OCI-LY3 (cell line): ENCODE measurements around the gene PSME4.

ENCODE experiments used
- H2AFZ ChIP-seq: fragments of 200-600, 300-600 bp; shearing (Covaris generic); 2 replicates; pipeline ENCODE4 v1.6.0; 2014; ENCODE audit warnings: antibody characterized with exemption, low read depth, low read length
- H3K27ac ChIP-seq: fragments of 200-600, 300-600 bp; sonication (generic); 2 replicates; pipeline ENCODE4 v1.5.1; 2014; ENCODE audit warnings: mild to moderate bottlenecking, low read length, moderate library complexity, mixed read lengths
- H3K27me3 ChIP-seq: fragments of 200-600, 300-600 bp; sonication (generic); 2 replicates; pipeline ENCODE4 v1.6.1; 2014; ENCODE audit warnings: low read depth, low read length, mixed read lengths
- H3K36me3 ChIP-seq: fragments of 200-600, 300-600 bp; sonication (generic); replicated peaks from 2 replicates; pipeline ENCODE3; 2014; ENCODE audit warnings: low read depth, low read length, mixed read lengths
- H3K4me1 ChIP-seq: fragments of 300-600, 200-600 bp; sonication (generic); 2 replicates; pipeline ENCODE4 v1.6.1; 2014; ENCODE audit warnings: low read length, mixed read lengths
- H3K4me2 ChIP-seq: fragments of 200-600, 300-600 bp; sonication (generic); 2 replicates; pipeline ENCODE4 v1.6.1; 2014; ENCODE audit warnings: low read length, mixed read lengths
- H3K4me3 ChIP-seq: fragments of 300-600, 200-600 bp; sonication (generic); 2 replicates; pipeline ENCODE4 v1.5.1; 2014; ENCODE audit warnings: antibody characterized with exemption, mild to moderate bottlenecking, low read length, moderate library complexity
- H3K79me2 ChIP-seq: fragments of 300-600, 200-600 bp; shearing (Covaris generic); 2 replicates; pipeline ENCODE4 v1.6.1; 2014; ENCODE audit warnings: mild to moderate bottlenecking, low read length, mixed read lengths
- H3K9ac ChIP-seq: fragments of 300-600, 200-600 bp; shearing (Covaris generic); 2 replicates; pipeline ENCODE4 v1.6.0; 2014; ENCODE audit warnings: mild to moderate bottlenecking, low read length, moderate library complexity
- H3K9me3 ChIP-seq: fragments of 200-600, 300-600 bp; shearing (Covaris generic); 2 replicates; pipeline ENCODE4 v1.6.1; 2014; ENCODE audit warnings: low read length, mixed read lengths; ENCODE audit not compliant: insufficient read depth
- H4K20me1 ChIP-seq: fragments of 200-600, 300-600 bp; sonication (generic); 2 replicates; pipeline ENCODE4 v1.6.1; 2016; ENCODE audit warnings: low read length, mixed read lengths; ENCODE audit not compliant: insufficient read depth
- EZH2phosphoT487 ChIP-seq: fragments of 200-600 bp; shearing (Covaris generic); IDR thresholded peaks from 2 replicates; pipeline ENCODE4 v1.6.1; 2018; ENCODE audit warnings: antibody characterized with exemption, mixed run types, low read depth
- TF ChIP-seq, protein P1 (sequence below): fragments of 200-600, 300-600 bp; sonication (generic); IDR thresholded peaks from 2 replicates; pipeline ENCODE4 v1.5.1; 2014; ENCODE audit warnings: antibody characterized with exemption, low read length, low read depth

Gene PSME4

DNA sequence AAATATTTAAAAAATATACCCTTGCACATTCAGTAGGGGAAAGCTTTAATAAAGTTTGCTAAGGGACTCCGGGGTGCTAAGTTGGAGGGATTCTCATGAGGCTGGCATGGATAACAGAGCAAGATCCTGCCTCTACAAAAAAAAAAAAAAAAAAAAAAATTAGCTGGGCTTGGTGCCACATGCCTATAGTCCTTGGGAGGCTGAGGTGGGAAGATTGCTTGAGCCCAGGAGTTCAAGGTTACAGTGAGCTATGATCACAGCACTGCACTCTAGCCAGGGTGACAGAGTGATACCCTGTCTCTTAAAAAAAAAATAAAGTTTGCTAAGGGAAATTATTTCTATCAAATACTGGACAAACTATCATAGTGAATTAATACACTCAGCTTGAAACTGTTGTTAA lies 93.7 kb downstream of the PSME4 start:
- Histone ChIP-seq H3K27ac (no peak overlapping the region), H3K36me3 (peaks cover 25% of the 10 kb centered on the region), H3K4me2 (no peak overlapping the region), H3K79me2 (no peaks in the 10 kb centered on the region), H3K27me3 (no peaks in the 10 kb centered on the region), H3K9ac (no peak overlapping the region), H3K4me1 (no peaks in the 10 kb centered on the region), H3K4me3 (no peak overlapping the region), H2AFZ (no peak overlapping the region), H4K20me1 (no peaks in the 10 kb centered on the region), H3K9me3 (no peaks in the 10 kb centered on the region)
- TF ChIP-seq, protein P1, sequence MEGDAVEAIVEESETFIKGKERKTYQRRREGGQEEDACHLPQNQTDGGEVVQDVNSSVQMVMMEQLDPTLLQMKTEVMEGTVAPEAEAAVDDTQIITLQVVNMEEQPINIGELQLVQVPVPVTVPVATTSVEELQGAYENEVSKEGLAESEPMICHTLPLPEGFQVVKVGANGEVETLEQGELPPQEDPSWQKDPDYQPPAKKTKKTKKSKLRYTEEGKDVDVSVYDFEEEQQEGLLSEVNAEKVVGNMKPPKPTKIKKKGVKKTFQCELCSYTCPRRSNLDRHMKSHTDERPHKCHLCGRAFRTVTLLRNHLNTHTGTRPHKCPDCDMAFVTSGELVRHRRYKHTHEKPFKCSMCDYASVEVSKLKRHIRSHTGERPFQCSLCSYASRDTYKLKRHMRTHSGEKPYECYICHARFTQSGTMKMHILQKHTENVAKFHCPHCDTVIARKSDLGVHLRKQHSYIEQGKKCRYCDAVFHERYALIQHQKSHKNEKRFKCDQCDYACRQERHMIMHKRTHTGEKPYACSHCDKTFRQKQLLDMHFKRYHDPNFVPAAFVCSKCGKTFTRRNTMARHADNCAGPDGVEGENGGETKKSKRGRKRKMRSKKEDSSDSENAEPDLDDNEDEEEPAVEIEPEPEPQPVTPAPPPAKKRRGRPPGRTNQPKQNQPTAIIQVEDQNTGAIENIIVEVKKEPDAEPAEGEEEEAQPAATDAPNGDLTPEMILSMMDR, result no peak
- no peak for TF ChIP-seq EZH2phosphoT487

DNA sequence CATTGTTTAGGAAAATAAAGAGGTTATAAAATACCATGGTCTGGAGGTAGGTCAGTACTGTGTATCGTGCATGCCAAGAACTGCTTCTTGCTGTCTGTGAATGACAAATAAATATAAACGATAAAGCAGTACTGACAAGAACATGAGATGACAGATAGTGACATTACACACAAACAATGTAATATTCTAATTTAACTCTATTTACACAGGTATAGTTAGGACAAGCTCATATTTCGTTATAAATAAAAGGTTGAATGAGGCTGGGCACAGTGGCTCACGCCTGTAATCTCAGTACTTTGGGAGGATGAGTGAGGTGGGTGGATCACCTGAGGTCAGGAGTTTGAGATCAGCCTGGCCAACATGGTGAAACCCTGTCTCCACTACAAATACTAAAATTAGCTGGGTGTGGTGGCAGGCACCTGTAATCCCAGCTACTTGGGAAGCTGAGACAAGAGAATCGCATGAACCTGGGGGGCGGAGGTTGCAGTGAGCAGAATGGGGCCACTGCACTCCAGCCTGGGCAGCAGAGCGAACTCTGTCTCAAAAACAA lies 96.3 kb downstream of the PSME4 start:
- Histone ChIP-seq H3K36me3 (peaks cover 21% of the 10 kb centered on the region), H3K9ac (no peak overlapping the region), H3K27ac (no peak overlapping the region)

DNA sequence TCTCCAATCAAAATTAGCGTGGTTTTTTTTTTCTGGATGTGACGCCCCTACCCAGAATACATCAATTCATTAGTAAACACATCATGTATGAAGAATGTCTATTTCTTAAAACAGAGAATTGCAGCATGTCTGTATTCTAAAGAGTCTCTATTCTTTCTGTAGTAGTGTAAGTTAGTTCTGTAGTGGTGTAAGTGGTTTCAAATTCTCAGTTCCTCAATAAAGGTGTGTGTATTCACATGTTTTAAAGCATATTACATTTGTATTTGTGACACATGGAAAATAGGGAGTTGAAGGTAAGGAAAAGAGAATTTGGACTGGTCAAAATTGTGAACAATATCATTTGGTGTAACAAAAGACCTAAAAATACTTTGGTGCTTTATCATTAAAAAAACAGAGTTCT lies 103.0 kb downstream of the PSME4 start:
- H3K4me2 ChIP-seq, result no peak overlapping the region
- H4K20me1 ChIP-seq, result no peaks in the 10 kb centered on the region
- peaks cover 6% of the 10 kb centered on the region for H3K4me1 ChIP-seq
- H3K79me2 ChIP-seq, result no peaks in the 10 kb centered on the region
- H3K27me3 ChIP-seq, result no peaks in the 10 kb centered on the region
- no peak overlapping the region for H3K4me3 ChIP-seq
- no peak overlapping the region for H3K27ac ChIP-seq
- no peak for TF ChIP-seq EZH2phosphoT487
- TF ChIP-seq, protein P1, result no peak
- H3K9me3 ChIP-seq, result no peaks in the 10 kb centered on the region
- H3K36me3 ChIP-seq, result peaks cover 33% of the 10 kb centered on the region
- no peak overlapping the region for H3K9ac ChIP-seq
- no peak overlapping the region for H2AFZ ChIP-seq

More for the DNA sequence above, 96.3 kb downstream of the PSME4 start:
- H3K27me3 ChIP-seq, result no peaks in the 10 kb centered on the region
- no peak overlapping the region for H3K4me3 ChIP-seq
- H2AFZ ChIP-seq, result no peak overlapping the region
- no peaks in the 10 kb centered on the region for H3K4me1 ChIP-seq
- H3K79me2 ChIP-seq, result no peaks in the 10 kb centered on the region
- H4K20me1 ChIP-seq, result no peaks in the 10 kb centered on the region
- no peak overlapping the region for H3K4me2 ChIP-seq
- no peaks in the 10 kb centered on the region for H3K9me3 ChIP-seq
- no peak for TF ChIP-seq EZH2phosphoT487
- TF ChIP-seq, protein P1, result no peak

DNA sequence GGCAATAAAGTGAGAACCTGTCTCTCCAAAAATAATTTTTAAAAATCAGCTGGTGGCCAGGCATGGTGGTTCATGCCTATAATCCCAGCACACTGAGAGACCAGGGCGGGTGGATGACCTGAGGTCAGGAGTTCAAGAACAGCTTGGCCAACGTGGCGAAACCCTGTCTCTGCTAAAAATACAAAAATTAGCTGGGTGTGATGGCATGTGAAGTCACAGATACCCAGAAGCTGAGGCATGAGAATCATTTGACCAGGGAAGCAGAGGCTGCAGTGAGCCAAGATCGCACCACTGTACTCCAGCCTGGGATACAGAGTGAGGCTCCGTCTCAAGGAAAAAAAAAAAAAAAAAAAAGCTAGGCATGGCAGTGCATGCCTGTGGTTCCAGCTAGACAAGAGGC lies 103.6 kb downstream of the PSME4 start:
- Histone ChIP-seq H3K9me3 (no peaks in the 10 kb centered on the region), H3K79me2 (no peaks in the 10 kb centered on the region), H3K4me1 (peaks cover 6% of the 10 kb centered on the region), H4K20me1 (no peaks in the 10 kb centered on the region), H3K9ac (no peak overlapping the region), H3K36me3 (peaks cover 33% of the 10 kb centered on the region), H3K27ac (no peak overlapping the region), H3K4me2 (no peak overlapping the region), H3K27me3 (no peaks in the 10 kb centered on the region), H2AFZ (no peak overlapping the region), H3K4me3 (no peak overlapping the region)
- TF ChIP-seq EZH2phosphoT487, result no peak
- TF ChIP-seq, protein P1, result no peak
